Right lobe of liver (tissue), 4 donors: Measurements from ENCODE around the gene TOMT.

ENCODE experiments used
- POLR2A ChIP-seq: fragments of 450-650 bp; IDR thresholded peaks from one replicate; pipeline ENCODE4 v1.6.1; 2017; ENCODE audit warnings: antibody characterized with exemption, mild to moderate bottlenecking
- TF ChIP-seq, protein P1 (sequence below), 4 donors: fragments of 200-600 bp in 3 of 4; fragments of 450-650 bp in 1 of 4; IDR thresholded peaks; one replicate each; pipeline versions ENCODE4 v1.5.1 to v1.8.0; 2016 to 2022; ENCODE audit warnings: antibody characterized with exemption in 4 of 4, mild to moderate bottlenecking in 2 of 4
- donor health status: DM: no; HTN: no; CAD: no.
- donor health status: DM: no; HTN: no; CAD: no.
- donor health status: DM: no; HTN: yes; CAD: no.

DNA sequence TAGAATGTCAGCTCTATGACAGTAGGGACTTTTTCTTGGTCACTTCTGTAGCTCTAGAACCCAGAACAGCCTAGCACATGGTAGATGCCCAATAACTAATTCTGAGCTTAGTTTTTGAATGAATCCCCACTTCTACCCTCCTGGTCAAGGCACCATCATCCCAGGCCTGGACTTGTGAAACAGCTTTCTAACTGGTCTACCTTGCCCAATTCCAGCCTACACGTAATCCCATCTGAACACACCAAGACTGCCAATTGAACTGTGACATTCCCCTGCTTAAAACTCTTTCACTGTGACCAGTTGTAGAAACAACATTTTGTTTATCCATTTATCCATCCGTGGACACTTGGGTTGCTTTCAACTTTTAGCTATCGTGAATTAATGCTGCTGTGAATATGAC is 23.7 kb downstream of the TOMT start:
- TF ChIP-seq, protein P1, sequence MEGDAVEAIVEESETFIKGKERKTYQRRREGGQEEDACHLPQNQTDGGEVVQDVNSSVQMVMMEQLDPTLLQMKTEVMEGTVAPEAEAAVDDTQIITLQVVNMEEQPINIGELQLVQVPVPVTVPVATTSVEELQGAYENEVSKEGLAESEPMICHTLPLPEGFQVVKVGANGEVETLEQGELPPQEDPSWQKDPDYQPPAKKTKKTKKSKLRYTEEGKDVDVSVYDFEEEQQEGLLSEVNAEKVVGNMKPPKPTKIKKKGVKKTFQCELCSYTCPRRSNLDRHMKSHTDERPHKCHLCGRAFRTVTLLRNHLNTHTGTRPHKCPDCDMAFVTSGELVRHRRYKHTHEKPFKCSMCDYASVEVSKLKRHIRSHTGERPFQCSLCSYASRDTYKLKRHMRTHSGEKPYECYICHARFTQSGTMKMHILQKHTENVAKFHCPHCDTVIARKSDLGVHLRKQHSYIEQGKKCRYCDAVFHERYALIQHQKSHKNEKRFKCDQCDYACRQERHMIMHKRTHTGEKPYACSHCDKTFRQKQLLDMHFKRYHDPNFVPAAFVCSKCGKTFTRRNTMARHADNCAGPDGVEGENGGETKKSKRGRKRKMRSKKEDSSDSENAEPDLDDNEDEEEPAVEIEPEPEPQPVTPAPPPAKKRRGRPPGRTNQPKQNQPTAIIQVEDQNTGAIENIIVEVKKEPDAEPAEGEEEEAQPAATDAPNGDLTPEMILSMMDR (IDR thresholded peaks at IDR 0.05) = no peak
- TF ChIP-seq POLR2A = no peak
